HG03378 (cell line): ENCODE results near the gene CACNA1C.

Experiments used
- ATAC-seq: cut with Tn5 transposase; IDR thresholded peaks from one replicate; pipeline ENCODE4 v1.9.1; 2021; ENCODE audit warnings: mild to moderate bottlenecking, moderate library complexity; ENCODE audit not compliant: unreplicated experiment

The CACNA1C gene

DNA sequence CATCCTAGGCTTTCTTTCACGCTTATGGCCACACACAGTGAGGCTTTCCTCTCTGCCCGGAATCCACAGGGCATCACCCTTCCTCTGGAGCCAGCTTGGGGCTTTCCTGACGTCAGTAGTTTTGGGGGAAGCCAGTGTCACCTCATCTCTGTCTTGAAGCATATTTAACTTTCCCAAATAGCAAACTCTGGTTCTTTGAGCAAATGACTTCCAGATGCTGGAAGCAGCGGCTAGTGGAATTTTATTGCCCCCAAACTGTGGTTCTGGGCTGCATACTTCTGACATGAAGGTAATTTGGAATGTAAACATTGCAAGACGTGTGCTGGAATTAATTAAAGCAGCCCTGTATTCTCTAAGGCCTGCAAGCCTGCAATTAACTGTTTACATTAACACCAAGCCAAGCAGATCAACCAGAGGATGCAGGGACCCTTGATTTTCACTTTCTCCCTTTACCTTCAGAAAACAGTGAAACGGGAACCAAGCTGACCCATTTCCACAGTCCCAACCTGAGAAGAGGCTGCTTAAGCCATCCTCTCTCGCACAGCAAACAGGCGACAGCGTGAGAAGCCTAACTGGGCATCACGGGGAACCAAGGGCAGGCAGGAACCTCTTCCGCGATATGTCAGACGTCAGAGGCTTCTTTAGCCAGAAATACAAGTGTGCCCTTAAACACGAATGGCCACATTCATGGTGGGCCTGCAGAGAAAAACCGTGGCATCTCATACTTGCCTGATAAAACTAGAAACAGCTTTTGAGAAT is 258.4 kb downstream of the CACNA1C start:
- no peak for ATAC-seq

DNA sequence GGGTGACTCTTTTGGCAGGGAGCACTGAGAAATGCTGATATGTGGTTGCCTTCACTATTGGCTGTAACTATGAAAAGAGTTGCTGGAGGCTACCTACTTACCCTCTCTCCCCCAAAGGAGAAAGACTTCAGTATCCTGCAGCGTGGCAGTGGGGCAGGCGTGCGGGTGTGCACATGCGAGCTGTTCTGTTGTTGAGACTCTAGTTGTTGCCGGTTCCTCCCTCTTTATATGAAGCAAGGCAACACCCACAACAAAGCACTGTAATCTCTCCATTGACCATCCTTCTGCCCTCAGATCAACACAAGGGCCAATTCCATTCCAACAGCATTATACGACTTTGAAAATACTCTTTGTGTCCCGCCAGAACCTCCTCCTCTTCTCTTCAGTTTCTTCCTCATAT is 259.4 kb downstream of the CACNA1C start:
- ATAC-seq, result no peak

- ATAC-seq, result no peak
Measured at GRCh38 chr12:2312770-2313169, 260.0 kb downstream of the CACNA1C start.

DNA sequence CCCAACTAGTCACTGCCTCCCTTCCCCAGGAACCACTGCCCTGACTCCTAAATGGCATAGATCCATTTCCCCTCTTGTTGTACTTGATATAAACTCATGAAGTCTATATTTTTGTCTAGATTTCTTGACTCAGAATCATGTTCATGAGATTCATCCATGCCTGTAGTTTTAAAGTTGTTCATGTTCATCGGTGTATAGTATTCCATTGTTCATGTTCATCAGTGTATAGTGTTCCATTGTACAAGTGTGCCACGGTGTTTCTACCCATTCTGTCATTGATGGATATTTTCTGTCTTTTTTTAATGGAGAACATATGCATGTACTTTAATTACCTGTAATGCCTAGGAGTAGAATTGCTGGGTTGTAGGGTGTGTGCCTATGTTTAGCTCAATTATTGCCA is 261.7 kb downstream of the CACNA1C start:
- ATAC-seq, result no peak

- ATAC-seq, result no peak
Measured at GRCh38 chr12:2317772-2318171, 265.0 kb downstream of the CACNA1C start.

GRCh38 chr12:2318286-2318685 is 265.5 kb downstream of the CACNA1C start:
- ATAC-seq, result no peak

- ATAC-seq, result no peak
Measured at GRCh38 chr12:2319136-2319535, 266.3 kb downstream of the CACNA1C start.

DNA sequence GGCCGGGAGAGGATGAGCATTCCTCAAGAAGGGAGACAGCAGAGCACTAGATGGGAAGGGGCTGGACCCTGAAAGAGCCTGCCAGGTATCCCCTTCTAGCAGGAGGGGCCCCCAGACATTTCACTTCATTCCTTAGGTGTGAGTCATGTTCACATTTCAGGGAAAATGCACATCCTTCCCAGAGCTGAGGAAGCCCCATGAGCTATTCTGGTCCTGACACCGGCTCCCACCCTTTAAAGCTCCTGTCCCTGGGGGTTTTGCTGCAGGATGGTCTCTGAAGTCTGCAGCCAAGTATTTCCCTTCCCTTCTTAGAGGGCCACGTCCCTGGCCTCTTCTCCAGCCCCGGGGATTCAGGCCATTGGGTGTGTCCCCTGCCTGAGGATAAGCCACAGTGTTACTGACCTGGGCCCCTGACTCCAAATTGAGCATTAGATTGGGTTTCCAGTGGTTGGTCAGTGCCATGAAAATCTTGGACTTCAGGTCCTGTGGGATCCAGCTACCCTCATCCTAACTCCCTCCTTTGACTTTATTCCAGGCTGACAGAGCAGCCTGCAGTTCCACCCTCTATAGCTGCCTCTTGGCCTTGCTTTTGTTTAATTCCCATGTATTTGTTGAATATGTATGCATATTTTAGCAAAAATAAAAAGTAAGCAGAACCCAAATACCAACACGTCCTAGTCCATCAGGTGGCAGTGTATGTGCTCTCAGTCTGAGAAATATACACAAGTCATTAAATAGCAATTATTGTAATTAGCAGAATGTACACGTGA is 267.1 kb downstream of the CACNA1C start:
- ATAC-seq, result no peak

- ATAC-seq, result no peak
Measured at GRCh38 chr12:2320841-2321240, 268.1 kb downstream of the CACNA1C start.

DNA sequence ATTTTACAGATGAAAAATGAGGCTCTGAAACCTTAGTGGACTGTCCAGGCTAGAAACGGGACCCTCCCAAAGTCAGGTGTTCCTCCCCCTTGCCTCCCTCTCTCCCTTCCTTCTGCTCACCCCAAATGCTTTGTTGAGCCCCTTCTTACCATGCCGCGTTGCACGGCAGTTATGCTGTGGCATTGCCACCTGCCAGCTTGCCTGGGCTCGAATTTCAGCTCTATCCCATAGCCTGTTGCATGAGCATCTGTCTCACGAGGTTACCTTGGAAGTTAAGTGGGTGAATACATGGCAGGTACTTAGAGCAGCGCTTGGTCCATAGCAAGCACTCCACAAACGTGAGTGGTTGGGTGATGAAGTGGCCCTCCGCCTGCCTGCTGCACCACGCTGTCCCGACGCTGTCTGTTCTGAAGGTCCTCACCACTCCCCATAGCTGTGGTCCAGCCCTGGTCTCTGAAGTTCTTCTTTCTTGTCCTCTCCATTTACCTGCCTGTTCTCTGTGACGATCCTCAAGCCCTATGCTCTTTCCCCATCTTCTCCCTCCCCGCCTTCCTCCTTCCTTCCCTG is 269.9 kb downstream of the CACNA1C start:
- no peak for ATAC-seq

GRCh38 chr12:2323532-2324255 is 270.9 kb downstream of the CACNA1C start:
- ATAC-seq, result no peak

DNA sequence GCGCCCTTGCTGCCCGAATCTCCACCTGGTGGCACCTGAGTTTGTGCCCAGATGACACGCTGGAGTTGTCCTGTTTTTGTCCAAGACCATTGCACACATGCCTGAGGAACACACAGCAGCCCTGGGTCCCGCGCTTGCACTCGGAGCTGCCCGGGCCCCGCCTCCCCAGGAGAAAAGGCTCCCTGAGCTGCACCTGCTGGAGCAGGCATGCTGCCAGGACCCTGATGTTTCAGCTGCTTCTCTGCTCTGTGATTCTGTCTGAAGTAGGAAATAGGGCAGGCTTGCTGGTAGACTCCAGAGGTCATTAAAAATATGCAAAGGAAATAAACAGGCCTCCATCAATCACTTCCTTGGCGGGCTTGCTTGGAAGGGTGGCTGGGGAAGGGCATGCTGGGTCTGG is 271.6 kb downstream of the CACNA1C start:
- ATAC-seq, result no peak

DNA sequence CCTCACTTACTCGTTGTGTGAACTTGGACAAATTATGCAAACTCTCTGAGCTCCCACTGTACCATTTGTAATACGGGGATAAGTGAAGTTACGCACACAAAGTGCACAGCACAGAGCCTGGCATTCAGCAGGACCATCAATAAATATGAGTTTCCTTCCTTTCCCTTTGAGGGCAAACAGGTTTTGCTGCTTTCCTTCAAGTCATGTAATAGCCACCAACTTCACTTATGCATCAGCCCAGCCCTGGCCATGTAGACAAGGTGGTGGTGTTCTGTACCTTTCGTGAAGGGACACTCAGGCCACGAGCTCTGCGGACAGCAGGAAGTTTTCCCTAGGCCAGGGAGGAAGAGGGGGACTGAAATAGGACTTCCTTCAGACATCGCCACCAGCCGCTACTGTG is 272.7 kb downstream of the CACNA1C start:
- ATAC-seq, result no peak

DNA sequence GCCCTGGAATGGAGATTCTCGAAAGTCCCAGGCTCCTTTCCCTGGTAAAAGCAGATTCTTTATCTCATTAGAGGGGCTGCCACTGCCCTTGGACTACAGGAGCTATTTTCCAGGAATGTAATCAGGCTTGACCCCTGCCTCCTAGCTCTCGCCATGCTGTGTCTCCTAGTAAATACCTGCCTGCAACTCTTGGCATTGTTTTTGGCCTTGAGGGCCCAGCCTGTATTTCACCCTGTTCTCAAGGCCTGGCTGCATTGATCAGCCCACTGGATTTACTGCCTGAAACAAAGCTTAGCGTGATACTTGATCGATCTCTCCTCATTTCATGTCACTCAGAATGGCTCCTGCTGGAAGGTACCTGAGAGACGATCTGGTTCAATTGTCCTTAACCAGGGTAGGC is 273.7 kb downstream of the CACNA1C start:
- no peak for ATAC-seq

DNA sequence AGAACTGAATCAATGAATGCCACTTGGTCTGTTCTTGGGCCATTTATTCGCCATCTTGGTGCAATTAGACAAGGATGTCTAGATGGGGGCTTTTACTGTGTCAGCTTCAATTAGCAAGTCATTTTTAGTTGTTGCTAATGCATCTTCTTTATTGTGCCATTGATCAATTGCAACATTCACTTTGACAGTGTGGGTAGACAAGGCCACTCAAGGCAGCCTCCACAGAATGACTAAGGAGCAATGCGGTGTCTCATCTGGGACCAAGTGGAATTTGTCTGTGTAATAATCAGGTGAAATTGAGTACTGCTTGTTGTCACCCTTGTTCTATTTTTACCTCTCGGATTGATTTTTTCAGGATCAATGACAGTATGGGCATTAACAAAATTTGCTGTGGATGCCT is 275.9 kb downstream of the CACNA1C start:
- ATAC-seq, result no peak

DNA sequence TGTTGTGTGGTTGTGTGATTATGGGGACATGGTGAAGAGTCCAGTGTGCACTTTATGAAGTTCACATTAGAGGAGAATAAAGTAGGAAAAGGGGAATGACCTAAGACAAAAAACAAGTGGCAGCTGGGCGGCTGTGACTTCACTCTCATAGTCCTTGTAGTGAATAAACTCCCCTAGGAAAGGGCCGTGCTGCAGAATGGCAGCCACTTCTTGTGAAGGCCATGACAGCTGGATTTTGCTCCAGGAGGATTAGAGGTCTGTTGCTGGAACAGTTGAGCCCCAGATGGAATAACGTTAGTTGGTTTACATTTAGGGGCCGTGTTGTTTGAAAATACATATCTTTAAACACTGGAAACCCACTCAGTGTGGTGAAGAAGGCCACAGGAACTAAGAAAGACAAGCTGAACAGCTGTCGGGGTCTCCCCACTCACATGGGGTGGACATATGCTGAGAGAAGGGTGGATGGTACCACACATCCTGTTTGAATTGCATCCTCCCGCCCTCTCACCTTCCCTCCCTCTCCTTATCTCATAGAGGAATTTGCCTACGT is 276.9 kb downstream of the CACNA1C start:
- no peak for ATAC-seq

GRCh38 chr12:2332236-2332635 is 279.4 kb downstream of the CACNA1C start:
- ATAC-seq, result no peak

DNA sequence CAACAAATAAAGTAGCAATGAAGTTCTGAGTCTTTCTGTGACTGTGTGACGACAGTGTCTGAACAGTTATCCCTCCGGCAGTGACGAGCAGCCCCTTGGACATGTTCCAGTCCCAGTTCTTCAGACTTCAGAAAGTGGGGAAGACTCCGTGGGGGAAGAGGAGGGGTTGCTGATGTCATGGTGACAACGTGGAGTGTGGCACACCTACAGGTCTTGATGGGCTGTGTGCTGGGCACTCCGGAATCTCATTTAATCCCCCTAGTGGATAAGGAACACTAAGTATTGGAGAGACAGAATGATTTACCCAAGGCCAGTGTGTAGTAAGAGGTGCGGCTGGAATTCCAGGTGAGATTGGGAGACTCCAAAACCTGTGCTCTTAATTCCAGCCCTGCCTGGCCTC is 280.2 kb downstream of the CACNA1C start:
- ATAC-seq, result no peak

- ATAC-seq, result no peak
Measured at GRCh38 chr12:2333491-2334195, 280.9 kb downstream of the CACNA1C start.

DNA sequence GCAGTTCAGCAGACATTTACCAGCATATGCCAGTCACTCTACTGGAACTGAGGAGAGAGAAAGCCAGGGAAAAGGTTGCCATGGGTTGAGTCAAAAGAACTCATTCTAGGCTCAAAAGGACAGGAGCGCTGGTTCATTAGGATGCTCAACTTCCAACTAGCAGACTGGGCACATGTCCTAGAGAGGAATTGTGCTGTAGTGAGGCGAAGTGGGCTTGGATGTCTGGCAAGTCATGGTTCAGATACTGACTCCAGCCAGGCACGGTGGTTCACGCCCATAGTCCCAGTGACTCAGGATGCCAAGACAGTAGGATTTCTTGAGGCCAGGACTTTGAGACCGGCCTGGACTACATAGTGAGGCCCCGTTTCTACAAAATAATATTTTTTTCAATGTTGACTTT is 281.5 kb downstream of the CACNA1C start:
- no peak for ATAC-seq

- no peak for ATAC-seq
Measured at GRCh38 chr12:2334689-2335088, 281.9 kb downstream of the CACNA1C start.
